A172 (cell line): ENCODE measurements around the gene TDP2. TPM values are rescaled to one million over a fixed set of nuclear protein-coding genes. Genes with fewer than 3 reads are reported as not detected.

Experiments
- total RNA-seq: library from RNA; depleted of rRNA; stranded (reverse); fragments of >200 nt; shearing (Covaris generic); gene quantifications from 2 replicates; pipeline ENCODE4 v1.2.3, GENCODE V29; 2014; rRNA removed

Gene TDP2
- total RNA-seq, 1 experiment from 2014 or later: 35.7 TPM

Other genes with a start within 250 kb of the TDP2 start
- 0.36 and 0.55 TPM in 2 replicates for gene GPLD1, start 177.3 kb downstream of the TDP2 start, total RNA-seq
- gene ALDH5A1, start 171.9 kb downstream of the TDP2 start, total RNA-seq: 2.2 and 5.1 TPM in 2 replicates
- 0.71 and 2.0 TPM in 2 replicates for gene KIAA0319, start 20.7 kb downstream of the TDP2 start, total RNA-seq
- gene ACOT13, start 178 bp upstream of the TDP2 start, total RNA-seq: 10.2 and 15.0 TPM in 2 replicates
- gene C6orf62, start 52.3 kb upstream of the TDP2 start, total RNA-seq: 96.7 and 132 TPM in 2 replicates
- 49.7 and 65.9 TPM in 2 replicates for gene GMNN, start 108.0 kb upstream of the TDP2 start, total RNA-seq
- not detected in 2 replicates for gene ARMH2, start 132.0 kb upstream of the TDP2 start, total RNA-seq